IPS-18a (cell line): ENCODE measurements around the gene C1QTNF6.

Experiments used
- H3K27ac ChIP-seq: one replicate; pipeline ENCODE4 v1.5.1; 2013; ENCODE audit warnings: low read length
- H3K27me3 ChIP-seq: one replicate; pipeline ENCODE4 v1.6.1; 2013; ENCODE audit warnings: mild to moderate bottlenecking, low read length; ENCODE audit not compliant: control insufficient read depth, insufficient read depth
- H3K36me3 ChIP-seq: one replicate; pipeline ENCODE4 v1.6.1; 2013; ENCODE audit warnings: low read depth, low read length; ENCODE audit not compliant: control insufficient read depth
- H3K4me1 ChIP-seq: one replicate; pipeline ENCODE4 v1.6.1; 2013; ENCODE audit warnings: low read depth, low read length; ENCODE audit not compliant: control insufficient read depth
- H3K4me3 ChIP-seq: one replicate; pipeline ENCODE4 v1.5.1; 2013; ENCODE audit warnings: low read length
- H3K9ac ChIP-seq: one replicate; pipeline ENCODE4 v1.6.1; 2013; ENCODE audit warnings: mild to moderate bottlenecking, low read length, moderate library complexity
- H3K9me3 ChIP-seq: one replicate; pipeline ENCODE4 v1.6.1; 2013; ENCODE audit warnings: low read depth, low read length; ENCODE audit not compliant: control insufficient read depth

Gene C1QTNF6

GRCh38 chr22:37146507-37147180 lies 41.4 kb downstream of the C1QTNF6 start:
- Histone ChIP-seq H3K27ac (no peak overlapping the region), H3K4me1 (no peaks in the 10 kb centered on the region), H3K36me3 (no peaks in the 10 kb centered on the region), H3K9ac (no peak overlapping the region), H3K27me3 (no peaks in the 10 kb centered on the region), H3K9me3 (no peaks in the 10 kb centered on the region), H3K4me3 (no peak overlapping the region)

- H3K9me3 ChIP-seq = no peaks in the 10 kb centered on the region
- H3K9ac ChIP-seq = no peak overlapping the region
- H3K27ac ChIP-seq = no peak overlapping the region
- no peak overlapping the region for H3K4me3 ChIP-seq
- no peaks in the 10 kb centered on the region for H3K36me3 ChIP-seq
- H3K27me3 ChIP-seq = no peaks in the 10 kb centered on the region
- no peaks in the 10 kb centered on the region for H3K4me1 ChIP-seq
Observed at GRCh38 chr22:37146051-37146385, 42.0 kb downstream of the C1QTNF6 start.

GRCh38 chr22:37145180-37146050 lies 42.6 kb downstream of the C1QTNF6 start:
- Histone ChIP-seq H3K27me3 (no peaks in the 10 kb centered on the region), H3K4me3 (no peak overlapping the region), H3K36me3 (no peaks in the 10 kb centered on the region), H3K9ac (no peak overlapping the region), H3K27ac (no peak overlapping the region), H3K4me1 (no peaks in the 10 kb centered on the region), H3K9me3 (no peaks in the 10 kb centered on the region)

- H3K27me3 ChIP-seq = no peaks in the 10 kb centered on the region
- no peaks in the 10 kb centered on the region for H3K36me3 ChIP-seq
- H3K4me3 ChIP-seq = no peak overlapping the region
- no peaks in the 10 kb centered on the region for H3K4me1 ChIP-seq
- no peak overlapping the region for H3K27ac ChIP-seq
- no peak overlapping the region for H3K9ac ChIP-seq
- H3K9me3 ChIP-seq = no peaks in the 10 kb centered on the region
Observed at GRCh38 chr22:37144180-37144554, 43.9 kb downstream of the C1QTNF6 start.

GRCh38 chr22:37141971-37142370 lies 46.1 kb downstream of the C1QTNF6 start:
- H3K27ac ChIP-seq = no peak overlapping the region
- no peaks in the 10 kb centered on the region for H3K36me3 ChIP-seq
- no peak overlapping the region for H3K4me3 ChIP-seq
- H3K9ac ChIP-seq = no peak overlapping the region
- H3K4me1 ChIP-seq = no peaks in the 10 kb centered on the region
- H3K9me3 ChIP-seq = no peaks in the 10 kb centered on the region
- no peaks in the 10 kb centered on the region for H3K27me3 ChIP-seq

GRCh38 chr22:37141476-37141875 lies 46.6 kb downstream of the C1QTNF6 start:
- no peaks in the 10 kb centered on the region for H3K4me1 ChIP-seq
- H3K9ac ChIP-seq = no peak overlapping the region
- no peaks in the 10 kb centered on the region for H3K36me3 ChIP-seq

GRCh38 chr22:37140686-37141323 lies 47.2 kb downstream of the C1QTNF6 start:
- Histone ChIP-seq H3K4me1 (no peaks in the 10 kb centered on the region), H3K36me3 (no peaks in the 10 kb centered on the region), H3K9ac (no peak overlapping the region), H3K27ac (no peak overlapping the region), H3K4me3 (no peak overlapping the region), H3K27me3 (no peaks in the 10 kb centered on the region), H3K9me3 (no peaks in the 10 kb centered on the region)

More at GRCh38 chr22:37141476-37141875, 46.6 kb downstream of the C1QTNF6 start:
- H3K27me3 ChIP-seq = no peaks in the 10 kb centered on the region
- no peak overlapping the region for H3K27ac ChIP-seq
- H3K9me3 ChIP-seq = no peaks in the 10 kb centered on the region
- H3K4me3 ChIP-seq = no peak overlapping the region

GRCh38 chr22:37139762-37140161 lies 48.3 kb downstream of the C1QTNF6 start:
- H3K9ac ChIP-seq = no peak overlapping the region
- H3K36me3 ChIP-seq = no peaks in the 10 kb centered on the region
- H3K9me3 ChIP-seq = no peaks in the 10 kb centered on the region
- H3K27me3 ChIP-seq = no peaks in the 10 kb centered on the region
- H3K27ac ChIP-seq = no peak overlapping the region
- no peaks in the 10 kb centered on the region for H3K4me1 ChIP-seq
- no peak overlapping the region for H3K4me3 ChIP-seq

GRCh38 chr22:37138849-37139561 lies 49.0 kb downstream of the C1QTNF6 start:
- Histone ChIP-seq H3K36me3 (no peaks in the 10 kb centered on the region), H3K27ac (no peak overlapping the region), H3K27me3 (no peaks in the 10 kb centered on the region), H3K4me1 (no peaks in the 10 kb centered on the region), H3K9ac (no peak overlapping the region), H3K9me3 (no peaks in the 10 kb centered on the region), H3K4me3 (no peak overlapping the region)

- Histone ChIP-seq H3K27me3 (no peaks in the 10 kb centered on the region), H3K4me3 (no peak overlapping the region), H3K27ac (no peak overlapping the region), H3K9ac (no peak overlapping the region), H3K4me1 (no peaks in the 10 kb centered on the region), H3K9me3 (no peaks in the 10 kb centered on the region), H3K36me3 (no peaks in the 10 kb centered on the region)
Observed at GRCh38 chr22:37137903-37138665, 50.0 kb downstream of the C1QTNF6 start.

GRCh38 chr22:37137131-37137530 lies 50.9 kb downstream of the C1QTNF6 start:
- no peaks in the 10 kb centered on the region for H3K4me1 ChIP-seq
- no peaks in the 10 kb centered on the region for H3K36me3 ChIP-seq
- H3K9me3 ChIP-seq = no peaks in the 10 kb centered on the region
- no peak overlapping the region for H3K4me3 ChIP-seq
- H3K27me3 ChIP-seq = no peaks in the 10 kb centered on the region
- no peak overlapping the region for H3K27ac ChIP-seq
- no peak overlapping the region for H3K9ac ChIP-seq
